ENCODE data around the gene PLXNA1. TPM values are rescaled to one million over a fixed set of nuclear protein-coding genes. Genes with fewer than 3 reads are reported as not detected.

The PLXNA1 gene
- polyA plus RNA-seq, 1 of the 3 experiments (the other 2 are of a cell fraction), result 48.1 TPM

DNA sequence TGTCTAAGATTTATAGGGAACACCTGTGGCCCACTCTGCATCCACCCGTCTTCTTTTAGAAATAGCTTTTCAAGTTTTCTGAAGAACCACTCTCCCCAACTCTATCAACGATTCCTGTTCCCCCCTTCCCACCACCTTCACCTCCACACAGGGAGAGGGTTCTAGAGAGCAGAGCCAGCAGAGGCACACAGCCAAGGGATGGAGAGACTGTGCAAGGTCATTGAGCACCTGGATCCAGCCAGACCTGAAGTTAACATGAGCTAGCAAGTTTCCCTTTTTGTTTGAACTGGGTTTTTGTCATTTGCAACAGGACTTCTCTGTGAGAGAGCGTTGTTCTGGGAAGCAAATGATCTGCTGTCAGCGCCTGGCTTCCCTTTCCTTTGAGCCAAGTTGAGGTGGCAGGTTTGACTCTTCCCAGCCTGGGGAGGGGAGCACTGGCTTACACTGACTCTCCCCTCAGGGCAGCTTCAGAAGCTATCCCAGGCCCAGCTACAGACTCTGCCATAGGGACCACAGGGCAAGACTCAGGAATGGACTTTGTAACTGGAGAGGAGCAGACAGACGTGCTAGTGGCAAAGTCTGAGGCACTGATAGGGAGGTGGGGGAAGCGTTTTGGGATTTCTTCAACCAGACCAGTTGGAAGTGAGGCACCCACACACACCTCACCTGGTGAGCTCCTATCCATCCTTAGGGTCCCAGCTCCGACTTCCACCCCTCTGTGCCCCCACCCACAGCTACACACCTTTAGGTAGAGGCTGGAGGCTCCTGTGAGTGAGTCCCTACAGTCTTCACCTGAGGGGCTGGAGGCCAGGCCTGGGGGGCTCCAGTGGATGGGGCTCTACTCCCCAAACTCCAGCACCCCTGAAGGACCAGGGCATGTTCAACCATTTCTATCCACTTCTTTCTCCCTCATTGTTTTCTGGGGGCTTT lies 19.4 kb upstream of the PLXNA1 start:
- no peaks in the 10 kb centered on the region for H3F3A ChIP-seq (replicated peaks; ENCODE audit: insufficient read depth)
- DNase-seq, result no peak
- H2AFZ ChIP-seq (ENCODE audit: low read depth), result no peak overlapping the region
- peaks cover 0 to 40% of the 10 kb centered on the region in 2 experiments; a peak in 1 of 4 replicates for H3K4me1 ChIP-seq (ENCODE audit: control insufficient read depth in 1 of 2, insufficient read depth in 2 of 2, low read depth in 1 of 2, low read length in 1 of 2)
- 92% methylated on average over 6 of the region's 7 CpGs for WGBS (ENCODE audit: low lambda C conversion rate)
- ChIA-PET CTCF (interaction anchor here (6.4 kb wide), 1 partner anchor 209 kb away, joined by 54 read pairs; no protein-coding TSS in a partner anchor), POLR2A (no interaction called here)
- H3K4me3 ChIP-seq (ENCODE audit: low read depth in 2 of 2, low read length in 1 of 2), result no peak overlapping the region
- H3K9ac ChIP-seq, result no peak overlapping the region
- no peaks in the 10 kb centered on the region for H3K27me3 ChIP-seq (ENCODE audit: insufficient read depth)
- no peaks in the 10 kb centered on the region for H4K20me1 ChIP-seq (ENCODE audit: insufficient read depth)
- no peak for TF ChIP-seq POLR2AphosphoS5 (IDR thresholded peaks at IDR 0.05; ENCODE audit: low read depth, low read length)
- TF ChIP-seq, protein P1, sequence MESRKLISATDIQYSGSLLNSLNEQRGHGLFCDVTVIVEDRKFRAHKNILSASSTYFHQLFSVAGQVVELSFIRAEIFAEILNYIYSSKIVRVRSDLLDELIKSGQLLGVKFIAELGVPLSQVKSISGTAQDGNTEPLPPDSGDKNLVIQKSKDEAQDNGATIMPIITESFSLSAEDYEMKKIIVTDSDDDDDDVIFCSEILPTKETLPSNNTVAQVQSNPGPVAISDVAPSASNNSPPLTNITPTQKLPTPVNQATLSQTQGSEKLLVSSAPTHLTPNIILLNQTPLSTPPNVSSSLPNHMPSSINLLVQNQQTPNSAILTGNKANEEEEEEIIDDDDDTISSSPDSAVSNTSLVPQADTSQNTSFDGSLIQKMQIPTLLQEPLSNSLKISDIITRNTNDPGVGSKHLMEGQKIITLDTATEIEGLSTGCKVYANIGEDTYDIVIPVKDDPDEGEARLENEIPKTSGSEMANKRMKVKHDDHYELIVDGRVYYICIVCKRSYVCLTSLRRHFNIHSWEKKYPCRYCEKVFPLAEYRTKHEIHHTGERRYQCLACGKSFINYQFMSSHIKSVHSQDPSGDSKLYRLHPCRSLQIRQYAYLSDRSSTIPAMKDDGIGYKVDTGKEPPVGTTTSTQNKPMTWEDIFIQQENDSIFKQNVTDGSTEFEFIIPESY (IDR thresholded peaks at IDR 0.05; ENCODE audit: borderline replicate concordance, low read depth), result no peak
- TF ChIP-seq TCF12 (IDR thresholded peaks at IDR 0.05), result no peak
- TF ChIP-seq FOSL2 (IDR thresholded peaks at IDR 0.05; ENCODE audit: borderline replicate concordance, low read depth), result no peak
- TF ChIP-seq, protein P2, sequence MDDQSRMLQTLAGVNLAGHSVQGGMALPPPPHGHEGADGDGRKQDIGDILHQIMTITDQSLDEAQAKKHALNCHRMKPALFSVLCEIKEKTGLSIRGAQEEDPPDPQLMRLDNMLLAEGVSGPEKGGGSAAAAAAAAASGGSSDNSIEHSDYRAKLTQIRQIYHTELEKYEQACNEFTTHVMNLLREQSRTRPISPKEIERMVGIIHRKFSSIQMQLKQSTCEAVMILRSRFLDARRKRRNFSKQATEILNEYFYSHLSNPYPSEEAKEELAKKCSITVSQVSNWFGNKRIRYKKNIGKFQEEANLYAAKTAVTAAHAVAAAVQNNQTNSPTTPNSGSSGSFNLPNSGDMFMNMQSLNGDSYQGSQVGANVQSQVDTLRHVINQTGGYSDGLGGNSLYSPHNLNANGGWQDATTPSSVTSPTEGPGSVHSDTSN (IDR thresholded peaks at IDR 0.05), result no peak
- no peak for TF ChIP-seq RAD21 (IDR thresholded peaks at IDR 0.05; ENCODE audit: low read length)
- TF ChIP-seq MEF2A (IDR thresholded peaks at IDR 0.05; ENCODE audit: borderline replicate concordance, low read depth), result no peak
- TF ChIP-seq REST (IDR thresholded peaks at IDR 0.05; ENCODE audit: low read depth, low read length), result no peak
- TF ChIP-seq, protein P3, sequence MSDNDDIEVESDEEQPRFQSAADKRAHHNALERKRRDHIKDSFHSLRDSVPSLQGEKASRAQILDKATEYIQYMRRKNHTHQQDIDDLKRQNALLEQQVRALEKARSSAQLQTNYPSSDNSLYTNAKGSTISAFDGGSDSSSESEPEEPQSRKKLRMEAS (IDR thresholded peaks at IDR 0.05; ENCODE audit: low read depth), result no peak
- no peaks in the 10 kb centered on the region for H3K36me3 ChIP-seq (replicated peaks in 1 of 2; ENCODE audit: control insufficient read depth in 1 of 2, insufficient read depth in 2 of 2, low read length in 1 of 2)
- H3K4me2 ChIP-seq, result no peak overlapping the region
- no peaks in the 10 kb centered on the region for H3K9me2 ChIP-seq
- no peaks in the 10 kb centered on the region for H3K79me2 ChIP-seq (ENCODE audit: insufficient read depth)
- H3K27ac ChIP-seq (ENCODE audit: low read depth in 2 of 2, low read length in 1 of 2), result no peak overlapping the region
- no peaks in the 10 kb centered on the region for H3K9me3 ChIP-seq

Measured in SK-N-SH (cell line).